ENCODE data around the gene LRRC31. TPM values are rescaled to one million over a fixed set of nuclear protein-coding genes. Genes with fewer than 3 reads are reported as not detected.

LRRC31 gene
- total RNA-seq, 1 donor from 2014 or later: not detected

GRCh38 chr3:169865176-169865767, 4.5 kb downstream of the LRRC31 start:
- no peak overlapping the region for H3K4me3 Mint-ChIP-seq (ENCODE audit: unreplicated experiment)
- TF ChIP-seq CTCF (IDR thresholded peaks at IDR 0.05; ENCODE audit: partially characterized antibody, unreplicated experiment): no peak
- H3K9me3 Mint-ChIP-seq (ENCODE audit: unreplicated experiment): no peaks in the 10 kb centered on the region
- H3K36me3 Mint-ChIP-seq (ENCODE audit: unreplicated experiment): no peaks in the 10 kb centered on the region
- DNase-seq: no peak
- H3K27me3 Mint-ChIP-seq (ENCODE audit: unreplicated experiment): no peaks in the 10 kb centered on the region
- H3K27ac Mint-ChIP-seq (ENCODE audit: unreplicated experiment): no peak overlapping the region
- peaks cover 6% of the 10 kb centered on the region for H3K4me1 Mint-ChIP-seq (ENCODE audit: low read depth, unreplicated experiment)

- no peaks in the 10 kb centered on the region for H3K9me3 Mint-ChIP-seq (ENCODE audit: unreplicated experiment)
Measured at GRCh38 chr3:169864270-169864669, 5.5 kb downstream of the LRRC31 start.

GRCh38 chr3:169863458-169863899, 6.3 kb downstream of the LRRC31 start:
- H3K9me3 Mint-ChIP-seq (ENCODE audit: unreplicated experiment): no peaks in the 10 kb centered on the region
- no peaks in the 10 kb centered on the region for H3K4me1 Mint-ChIP-seq (ENCODE audit: low read depth, unreplicated experiment)
- no peak overlapping the region for H3K4me3 Mint-ChIP-seq (ENCODE audit: unreplicated experiment)
- no peak overlapping the region for H3K27ac Mint-ChIP-seq (ENCODE audit: unreplicated experiment)
- TF ChIP-seq CTCF (IDR thresholded peaks at IDR 0.05; ENCODE audit: partially characterized antibody, unreplicated experiment): peak; percentile 94
- H3K27me3 Mint-ChIP-seq (ENCODE audit: unreplicated experiment): no peaks in the 10 kb centered on the region
- peak; percentile 59 for DNase-seq
- no peaks in the 10 kb centered on the region for H3K36me3 Mint-ChIP-seq (ENCODE audit: unreplicated experiment)

More at GRCh38 chr3:169864270-169864669, 5.5 kb downstream of the LRRC31 start:
- Mint-ChIP-seq H3K4me1 (ENCODE audit: low read depth, unreplicated experiment) (no peaks in the 10 kb centered on the region), H3K27ac (ENCODE audit: unreplicated experiment) (no peak overlapping the region), H3K36me3 (ENCODE audit: unreplicated experiment) (no peaks in the 10 kb centered on the region), H3K4me3 (ENCODE audit: unreplicated experiment) (no peak overlapping the region), H3K27me3 (ENCODE audit: unreplicated experiment) (no peaks in the 10 kb centered on the region)
- TF ChIP-seq CTCF (IDR thresholded peaks at IDR 0.05; ENCODE audit: partially characterized antibody, unreplicated experiment): no peak
- DNase-seq: no peak

- no peaks in the 10 kb centered on the region for H3K4me1 Mint-ChIP-seq (ENCODE audit: low read depth, unreplicated experiment)
- H3K4me3 Mint-ChIP-seq (ENCODE audit: unreplicated experiment): no peak overlapping the region
- H3K27ac Mint-ChIP-seq (ENCODE audit: unreplicated experiment): no peak overlapping the region
- DNase-seq: no peak
- H3K9me3 Mint-ChIP-seq (ENCODE audit: unreplicated experiment): no peaks in the 10 kb centered on the region
- TF ChIP-seq CTCF (IDR thresholded peaks at IDR 0.05; ENCODE audit: partially characterized antibody, unreplicated experiment): no peak
- H3K27me3 Mint-ChIP-seq (ENCODE audit: unreplicated experiment): no peaks in the 10 kb centered on the region
- H3K36me3 Mint-ChIP-seq (ENCODE audit: unreplicated experiment): no peaks in the 10 kb centered on the region
Measured at GRCh38 chr3:169861871-169862270, 7.9 kb downstream of the LRRC31 start.

- H3K4me1 Mint-ChIP-seq (ENCODE audit: low read depth, unreplicated experiment): no peaks in the 10 kb centered on the region
- no peaks in the 10 kb centered on the region for H3K9me3 Mint-ChIP-seq (ENCODE audit: unreplicated experiment)
- no peak overlapping the region for H3K27ac Mint-ChIP-seq (ENCODE audit: unreplicated experiment)
- DNase-seq: no peak
- H3K36me3 Mint-ChIP-seq (ENCODE audit: unreplicated experiment): no peaks in the 10 kb centered on the region
- H3K27me3 Mint-ChIP-seq (ENCODE audit: unreplicated experiment): peaks cover 2% of the 10 kb centered on the region
- TF ChIP-seq CTCF (IDR thresholded peaks at IDR 0.05; ENCODE audit: partially characterized antibody, unreplicated experiment): no peak
- no peak overlapping the region for H3K4me3 Mint-ChIP-seq (ENCODE audit: unreplicated experiment)
Measured at GRCh38 chr3:169857811-169858210, 11.9 kb downstream of the LRRC31 start.
